Activated CD8-positive, alpha-beta memory T cell treated with anti-CD3 and anti-CD28 coated beads, Interleukin-2, amount 50 U/mL, for 1 hour (primary cell): Measurements from ENCODE around the gene FUT1.
"Not testable (repeated sequence)": the region's sequence is repeated elsewhere in the genome, so short reads cannot be mapped to it uniquely, and the experiment has no call there.

Source experiments
- DNase-seq: peaks from one replicate; pipeline ENCODE4 v3.0.0-alpha.2; 2020; ENCODE audit errors: extremely low read depth

The FUT1 gene

DNA sequence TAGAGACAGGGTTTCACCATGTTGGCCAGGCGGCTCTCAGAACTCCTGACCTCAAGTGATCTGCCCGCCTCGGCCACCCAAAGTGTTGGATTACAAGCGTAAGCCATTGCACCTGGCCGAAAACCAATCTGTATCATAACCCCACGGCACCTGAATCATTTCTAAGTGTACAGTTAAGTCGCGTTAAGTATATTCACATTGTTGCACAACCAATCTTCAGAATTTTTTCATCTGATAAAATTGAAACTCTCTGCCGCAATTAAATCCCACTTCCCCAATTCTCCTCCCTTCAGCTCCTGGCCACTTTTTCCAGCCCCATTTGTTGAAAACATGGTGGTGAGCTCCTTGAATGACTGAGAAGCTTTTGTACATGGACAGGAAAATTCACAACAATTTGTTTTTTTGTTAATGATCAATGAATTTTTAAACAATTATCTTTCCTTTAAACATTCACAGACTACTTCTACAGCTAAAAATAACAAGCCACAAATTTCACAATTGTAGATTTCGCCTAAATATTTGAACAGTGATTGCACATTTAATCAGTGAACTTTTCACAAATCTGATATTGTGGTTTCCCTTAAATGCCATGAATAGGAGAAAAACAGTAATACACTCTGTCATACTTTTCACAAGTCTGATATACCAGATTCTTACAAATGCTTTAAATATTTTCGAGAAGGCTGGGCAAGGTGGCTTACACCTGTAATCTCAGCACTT lies 16.7 kb upstream of the FUT1 start:
- DNase-seq: no peak

DNA sequence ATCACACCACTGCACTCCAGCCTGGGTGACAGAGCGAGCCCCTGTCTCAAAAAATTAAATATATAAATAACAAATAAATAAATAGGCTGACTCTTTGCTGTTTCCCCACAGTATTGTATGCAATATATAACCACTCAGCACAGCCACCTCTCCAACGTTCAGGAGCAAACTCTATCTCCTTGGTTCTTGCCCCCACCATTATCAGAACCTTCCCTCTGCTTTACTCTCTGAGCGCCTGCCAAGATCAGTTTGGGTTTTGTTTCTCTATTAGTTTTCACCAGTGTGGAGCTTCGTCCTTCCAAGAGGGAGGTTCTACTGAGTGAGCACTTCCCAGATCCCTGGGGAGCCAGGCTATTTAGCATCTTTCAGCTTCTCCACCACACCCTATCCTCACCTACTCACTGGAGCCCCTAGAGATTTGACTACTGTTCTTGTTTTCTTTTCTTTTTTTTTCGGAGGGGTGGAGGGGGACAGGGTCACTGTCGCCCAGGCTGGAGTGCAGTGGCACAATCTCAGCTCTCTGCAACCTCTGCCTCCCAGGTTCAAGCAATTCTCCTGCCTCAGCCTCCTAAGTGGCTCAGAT lies 15.8 kb upstream of the FUT1 start:
- not testable (repeated sequence) for DNase-seq

- DNase-seq: not testable (repeated sequence)
These were observed 13.4 kb upstream of the FUT1 start for GRCh38 chr19:48765816-48766215.

DNA sequence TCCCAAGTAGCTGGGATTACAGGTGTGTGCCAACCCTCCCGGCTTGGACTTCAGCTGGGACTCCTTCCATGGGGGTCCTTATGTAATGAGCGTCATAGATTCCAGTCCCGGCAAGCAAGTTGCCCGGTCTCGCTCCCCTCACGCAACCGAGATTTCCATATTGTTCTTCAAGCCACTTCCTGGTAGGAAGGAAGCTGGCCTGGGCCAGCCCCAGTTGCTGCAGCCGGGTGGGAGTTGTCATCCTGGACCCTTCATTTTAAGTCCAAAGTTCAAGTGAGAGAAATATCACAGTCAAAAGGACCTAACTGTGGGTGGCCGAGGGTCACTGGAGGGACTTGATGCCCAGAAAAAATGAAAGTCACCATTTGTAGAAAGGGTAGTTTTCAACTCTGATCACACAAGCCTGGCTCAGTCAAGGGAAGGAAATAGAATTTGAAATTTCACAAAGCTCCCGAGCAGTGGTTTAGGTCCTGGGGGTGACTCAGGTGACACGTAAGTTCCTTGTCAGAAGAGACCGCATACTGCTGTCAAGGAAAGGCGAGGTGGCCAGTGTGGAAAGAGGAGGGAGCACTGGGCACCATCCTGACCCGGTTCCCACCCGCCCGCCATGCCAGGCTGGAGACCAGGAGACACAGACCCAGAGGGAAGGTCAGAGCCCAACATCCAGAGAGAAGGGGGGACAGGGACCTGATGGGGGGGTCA lies 8.2 kb upstream of the FUT1 start:
- no peak for DNase-seq

- no peak for DNase-seq
These were observed 5.3 kb upstream of the FUT1 start for GRCh38 chr19:48757741-48758144.

GRCh38 chr19:48757089-48757675 lies 4.7 kb upstream of the FUT1 start:
- DNase-seq: no peak

GRCh38 chr19:48756686-48757085 lies 4.2 kb upstream of the FUT1 start:
- DNase-seq: no peak

GRCh38 chr19:48756212-48756611 lies 3.8 kb upstream of the FUT1 start:
- DNase-seq: no peak

- no peak for DNase-seq
These were observed 3.3 kb upstream of the FUT1 start for GRCh38 chr19:48755787-48756186.

- no peak for DNase-seq
These were observed 2.7 kb upstream of the FUT1 start, which contains the start of gene FGF21 for GRCh38 chr19:48755084-48755641. FGF21 (plus strand) TSS chr19:48755524; CDS start chr19:48756237, 713 bp downstream.

- no peak for DNase-seq
These were observed 471 bp downstream of the FUT1 start for GRCh38 chr19:48751845-48752495.

DNA sequence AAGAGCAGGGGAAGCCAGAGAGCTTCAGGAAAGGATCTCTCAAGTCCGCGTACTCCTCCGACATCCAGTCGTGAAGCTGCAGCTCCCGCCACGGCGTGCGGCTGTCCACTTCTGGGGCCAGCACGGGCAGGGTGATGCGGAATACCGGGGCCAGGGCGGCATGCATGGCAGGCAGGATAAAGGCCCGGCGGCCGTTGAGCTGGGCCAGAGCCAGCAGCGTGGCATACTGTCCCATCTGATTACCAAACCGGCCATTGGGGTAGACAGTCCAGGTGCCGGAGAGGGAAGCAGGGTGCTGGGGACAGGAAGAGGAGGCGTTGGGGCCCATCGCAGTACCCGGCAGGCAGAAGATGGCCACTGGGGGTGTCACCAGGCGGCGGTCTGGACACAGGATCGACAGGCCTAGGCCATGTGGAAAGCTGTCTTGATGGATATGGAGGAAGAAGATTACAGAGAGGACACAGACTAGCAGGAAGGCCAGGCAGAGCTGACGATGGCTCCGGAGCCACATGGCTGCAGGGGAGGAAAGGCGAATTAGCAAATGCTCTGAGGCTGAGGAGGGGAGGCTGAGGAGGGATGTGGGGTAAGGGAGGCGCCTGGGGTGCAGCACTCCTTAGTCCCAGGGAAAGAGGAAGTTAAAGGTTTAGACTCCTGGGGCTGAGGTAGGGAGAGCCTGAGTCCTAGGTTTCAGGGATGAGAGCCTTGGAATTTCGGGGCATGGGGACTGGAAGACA lies 1.5 kb downstream of the FUT1 start:
- no peak for DNase-seq

GRCh38 chr19:48750351-48750750 lies 2.1 kb downstream of the FUT1 start:
- no peak for DNase-seq

DNA sequence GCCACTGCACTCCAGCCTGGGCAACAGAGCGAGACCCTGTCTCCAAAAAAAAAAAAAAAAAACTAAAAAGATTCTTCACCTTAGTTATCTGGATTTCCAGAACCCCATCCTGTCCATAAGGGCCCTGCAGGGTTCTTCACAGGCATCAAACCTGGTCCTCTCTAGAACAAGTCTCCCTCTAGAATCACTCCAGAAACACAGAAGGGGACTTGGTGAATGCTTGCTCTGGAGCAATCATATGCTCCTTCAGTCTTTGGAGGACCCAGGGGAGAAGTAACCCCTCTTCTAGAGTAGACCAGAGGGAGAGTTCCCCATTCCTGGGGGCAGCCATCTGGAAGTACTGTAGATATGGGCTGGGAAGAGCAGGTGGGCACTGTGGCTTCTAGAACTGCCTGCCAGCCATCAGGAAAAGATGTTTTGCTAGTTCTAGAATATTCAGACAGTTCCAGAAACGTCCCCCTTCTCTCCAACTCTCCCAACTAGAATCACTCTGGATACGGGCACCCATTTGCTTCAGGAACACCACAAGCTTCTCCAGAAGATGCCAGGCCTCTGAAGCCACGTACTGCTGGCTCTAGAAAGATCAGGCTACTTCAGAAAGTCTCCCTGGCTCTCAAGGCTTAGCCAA lies 2.8 kb downstream of the FUT1 start:
- DNase-seq: no peak

DNA sequence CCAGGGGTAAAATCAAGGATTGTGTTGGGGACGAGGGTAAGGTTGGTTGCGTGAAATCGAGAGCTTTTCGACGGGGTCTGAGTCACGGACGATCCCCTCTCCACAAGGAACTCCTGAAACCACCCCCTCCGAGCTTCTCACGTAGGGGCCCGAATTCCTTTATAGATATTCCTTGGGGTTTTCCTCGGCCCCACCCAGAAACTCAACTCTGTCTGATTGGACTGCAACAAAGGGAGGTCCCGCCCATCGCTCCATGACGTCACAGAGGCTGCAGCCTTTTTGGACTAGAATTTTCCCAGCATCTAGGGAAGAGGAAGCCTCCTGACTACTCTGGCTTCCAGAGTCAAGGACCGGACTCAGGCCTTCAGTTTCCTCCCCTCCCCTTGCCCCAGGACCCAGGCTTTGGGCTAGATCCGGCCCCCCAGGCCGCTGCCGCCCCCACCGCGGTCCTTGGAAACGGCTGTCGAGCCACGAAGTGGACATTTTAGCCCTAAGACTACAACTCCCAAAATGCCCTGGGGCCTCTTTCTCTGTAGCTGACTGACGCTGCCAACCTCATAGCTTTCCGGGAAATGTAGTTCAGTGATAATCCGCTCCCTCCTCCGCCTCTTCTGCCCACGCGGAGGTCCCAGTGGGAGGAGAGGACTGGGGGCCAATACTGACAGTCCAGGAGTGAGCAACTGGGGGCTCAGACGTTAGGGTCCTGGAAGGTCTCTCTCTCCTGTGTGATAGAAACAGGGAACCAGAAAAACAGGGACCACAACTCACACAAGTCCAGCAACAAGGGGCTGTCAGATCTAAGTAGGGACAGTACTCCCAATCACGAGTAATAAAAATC lies 5.5 kb downstream of the FUT1 start, which contains the start of gene IZUMO1:
TSS of gene IZUMO1 (minus strand) at position 172 of the 838 bp plus-strand sequence. CDS start 1,050 bp downstream, outside the sequence.
- no peak for DNase-seq

- no peak for DNase-seq
These were observed 6.3 kb downstream of the FUT1 start for GRCh38 chr19:48746110-48746509.

DNA sequence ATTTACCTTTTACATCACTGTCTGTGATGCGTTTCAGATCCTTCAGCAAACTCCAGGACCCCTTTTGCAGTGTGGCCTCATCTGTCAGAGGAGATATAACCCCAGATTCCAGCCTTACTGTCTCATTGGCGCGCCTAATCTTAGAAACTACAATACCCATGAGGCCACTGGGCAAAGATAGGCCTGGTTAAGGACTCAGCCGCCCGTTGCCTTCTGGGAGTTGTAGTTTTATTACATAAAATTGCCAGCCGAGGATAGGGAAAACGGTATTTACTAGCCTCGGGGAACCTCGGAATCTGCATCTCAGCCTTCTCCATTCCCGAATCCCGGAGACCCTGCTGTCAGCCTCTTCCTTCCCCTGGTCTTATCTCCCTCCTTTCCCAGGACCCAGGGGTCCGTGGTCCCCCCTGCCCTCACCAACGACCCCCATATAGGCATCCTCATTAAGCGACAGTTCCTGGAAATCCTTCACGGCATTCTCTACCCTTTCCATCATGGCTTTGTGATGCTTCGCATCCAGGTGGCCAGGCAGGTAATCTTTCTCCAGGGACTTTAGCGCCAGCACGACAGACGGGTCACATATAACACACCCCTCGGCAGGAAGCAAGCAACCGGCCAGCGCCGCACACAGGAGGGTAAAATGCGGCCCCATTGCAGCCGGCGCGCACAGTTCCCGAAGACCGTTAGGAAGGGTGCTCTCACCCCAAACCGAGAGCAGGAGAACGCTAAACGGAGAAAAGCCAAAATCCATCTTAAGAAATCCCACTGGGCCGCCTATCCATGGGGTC lies 7.0 kb downstream of the FUT1 start:
- DNase-seq: no peak

GRCh38 chr19:48742096-48742495 lies 10.3 kb downstream of the FUT1 start:
- no peak for DNase-seq
